Fibroblast of mammary gland (primary cell): ENCODE data around the gene SH3BP2.

Experiments
- DNase-seq: peaks from one replicate; pipeline ENCODE4 v3.0.0-alpha.2; 2010; ENCODE audit warnings: low read depth
- H3K4me3 ChIP-seq: 2 replicates; pipeline ENCODE4 v1.5.1; 2011; ENCODE audit warnings: low read depth, mild to moderate bottlenecking, low read length, moderate library complexity; ENCODE audit not compliant: control insufficient read depth
- CTCF ChIP-seq: conservative IDR thresholded peaks from 2 replicates; pipeline ENCODE4 v1.5.1; 2011; ENCODE audit warnings: low read depth, low read length, inconsistent platforms; ENCODE audit not compliant: control insufficient read depth, insufficient read depth

Gene SH3BP2

DNA sequence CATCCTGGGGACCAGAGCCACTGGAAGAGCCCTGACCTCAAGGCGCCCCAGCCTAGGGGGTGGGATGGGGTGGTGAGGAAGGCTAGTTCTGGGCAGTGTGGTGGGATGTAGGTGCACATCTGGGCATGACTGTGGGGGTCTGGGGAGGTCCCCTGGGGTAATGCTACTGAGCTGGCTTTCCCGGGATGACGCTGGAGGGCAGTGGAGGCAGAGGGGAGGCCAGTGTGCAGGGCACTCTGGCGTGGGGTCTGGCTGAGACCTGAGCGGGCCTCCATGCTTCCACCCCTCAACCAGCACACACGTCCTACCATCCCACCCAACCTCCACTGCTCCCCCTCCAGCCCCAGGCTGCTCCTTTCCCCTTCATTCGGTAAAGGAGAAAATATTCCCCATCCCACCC is 4.8 kb upstream of the SH3BP2 start:
- TF ChIP-seq CTCF, result no peak
- no peak for DNase-seq
- no peak overlapping the region for H3K4me3 ChIP-seq

DNA sequence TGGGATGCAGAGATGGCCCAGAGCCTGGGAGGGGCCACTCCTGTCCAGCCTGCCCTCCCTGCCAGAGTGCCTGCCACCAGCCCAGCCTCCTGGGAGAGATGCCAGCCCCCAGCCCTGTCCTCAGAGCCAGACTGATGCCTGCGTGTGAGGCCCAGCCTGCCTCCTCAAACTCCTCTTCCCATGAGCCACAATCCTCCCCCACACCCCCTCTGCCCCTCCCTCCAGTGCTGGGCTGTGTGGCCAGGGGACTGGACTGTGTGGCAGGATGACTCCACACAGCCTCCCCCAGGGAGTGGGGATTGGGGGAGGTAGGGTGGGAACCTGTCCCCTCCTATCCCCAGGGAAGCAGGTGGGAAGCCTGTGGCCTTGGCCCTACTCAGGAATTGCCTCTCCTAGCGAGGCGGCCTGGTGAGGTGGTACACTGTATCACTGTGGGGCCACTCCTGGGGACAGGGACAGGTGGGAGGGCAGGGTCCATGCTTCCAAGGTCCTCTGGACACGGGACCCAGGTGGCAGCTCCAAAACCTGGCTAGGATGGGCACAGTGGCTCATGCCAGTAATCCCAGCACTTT is 4.3 kb upstream of the SH3BP2 start:
- no peak for DNase-seq
- no peak for TF ChIP-seq CTCF
- H3K4me3 ChIP-seq, result no peak overlapping the region

- DNase-seq, result no peak
- H3K4me3 ChIP-seq, result no peak overlapping the region
- TF ChIP-seq CTCF, result no peak
Observed at GRCh38 chr4:2789351-2789750, 3.5 kb upstream of the SH3BP2 start.

DNA sequence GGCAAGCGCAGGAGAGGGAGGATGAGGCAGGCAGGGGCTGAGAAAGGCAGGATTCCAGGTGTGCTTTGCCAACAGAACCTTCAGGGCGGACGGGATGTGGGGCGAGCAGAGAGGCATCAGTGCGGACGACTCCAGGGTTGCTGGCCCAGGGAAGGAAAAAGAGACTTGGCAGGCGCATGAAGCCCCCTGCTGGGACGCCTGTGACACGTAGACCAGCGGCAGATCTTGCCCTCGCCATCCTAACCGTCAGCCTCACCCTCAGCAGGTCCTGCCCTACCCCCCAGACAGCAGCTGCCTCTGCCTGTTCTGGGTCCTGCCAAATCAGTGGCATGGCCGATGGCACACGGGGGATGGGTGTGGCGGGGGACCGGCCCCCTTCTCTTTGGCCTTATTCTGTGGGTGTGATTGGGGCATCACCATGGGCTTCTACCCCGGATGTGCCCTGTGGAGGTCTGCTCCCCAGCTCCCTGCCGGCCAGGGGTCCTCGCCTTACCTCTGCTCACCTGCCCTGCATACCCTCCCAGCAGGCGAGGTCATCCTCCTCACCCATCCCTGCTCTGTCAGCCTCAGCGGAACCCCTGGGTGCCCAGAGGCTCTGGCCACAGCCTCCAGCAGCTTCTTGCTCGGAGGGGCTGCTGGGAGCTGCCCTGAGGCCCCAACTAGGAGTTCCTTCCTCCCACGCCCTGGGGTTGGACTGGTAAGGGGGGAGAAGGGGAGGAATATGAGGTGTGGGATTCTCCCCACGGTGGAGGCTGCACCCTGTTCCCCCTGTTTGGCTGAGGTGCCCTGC is 2.9 kb upstream of the SH3BP2 start:
- no peak for TF ChIP-seq CTCF
- H3K4me3 ChIP-seq, result no peak overlapping the region
- no peak for DNase-seq

GRCh38 chr4:2790583-2791517 is 2.0 kb upstream of the SH3BP2 start:
- DNase-seq, result no peak
- H3K4me3 ChIP-seq, result no peak overlapping the region
- no peak for TF ChIP-seq CTCF

DNA sequence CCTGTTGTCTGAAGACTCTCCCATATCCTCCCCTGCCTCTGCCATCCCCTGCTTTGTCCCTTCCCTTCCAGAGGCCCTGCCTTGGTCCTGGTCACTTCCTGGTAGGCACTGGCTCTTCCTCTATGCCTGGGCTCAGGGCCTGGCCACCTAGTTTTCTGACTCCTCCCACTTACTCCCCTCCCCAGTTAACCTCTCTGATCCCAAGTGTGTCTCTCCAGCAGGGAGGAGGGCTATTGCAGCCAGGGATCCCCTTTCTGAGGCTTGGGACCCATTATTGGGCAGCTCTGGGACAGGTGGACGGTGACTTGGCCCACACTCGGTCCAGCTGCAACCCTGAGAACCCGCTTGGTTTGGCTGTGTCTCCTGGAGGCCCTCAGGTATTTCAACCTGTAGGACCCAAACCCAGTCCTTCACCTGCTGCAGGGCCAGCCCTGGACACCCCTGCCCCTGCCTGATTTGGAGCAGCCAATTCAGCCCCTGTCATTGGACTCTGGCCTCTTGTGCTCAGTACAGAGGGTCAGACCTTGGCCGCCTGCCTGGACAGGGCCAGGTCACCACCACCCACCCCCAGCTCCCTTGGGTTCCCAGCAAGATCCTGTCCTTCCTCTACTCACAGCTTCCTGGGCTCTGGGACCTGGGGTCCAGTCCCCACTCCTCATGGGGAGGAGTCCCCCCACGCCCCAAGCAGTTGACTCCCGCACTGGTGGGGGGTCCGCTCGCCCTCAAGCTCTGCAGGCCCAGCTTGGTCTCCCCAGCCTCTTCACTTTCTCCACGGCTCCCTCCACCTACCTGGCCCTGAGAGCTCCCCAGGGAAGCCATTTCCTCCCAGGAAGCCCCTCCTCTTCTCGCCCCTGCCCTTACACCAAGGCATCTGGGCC is 1.1 kb upstream of the SH3BP2 start:
- H3K4me3 ChIP-seq, result no peak overlapping the region
- no peak for TF ChIP-seq CTCF
- DNase-seq, result no peak
